Stimulated activated CD4-positive, alpha-beta T cell treated with anti-CD3 and anti-CD28 coated beads, Interleukin-2, amount 100 ng/mL, for 48 hours (primary cell): ENCODE results near the gene PKNOX2.

Experiments used
- DNase-seq, 2 donors: peaks; one replicate each; pipeline ENCODE4 v3.0.0-alpha.2; 2020

The PKNOX2 gene

DNA sequence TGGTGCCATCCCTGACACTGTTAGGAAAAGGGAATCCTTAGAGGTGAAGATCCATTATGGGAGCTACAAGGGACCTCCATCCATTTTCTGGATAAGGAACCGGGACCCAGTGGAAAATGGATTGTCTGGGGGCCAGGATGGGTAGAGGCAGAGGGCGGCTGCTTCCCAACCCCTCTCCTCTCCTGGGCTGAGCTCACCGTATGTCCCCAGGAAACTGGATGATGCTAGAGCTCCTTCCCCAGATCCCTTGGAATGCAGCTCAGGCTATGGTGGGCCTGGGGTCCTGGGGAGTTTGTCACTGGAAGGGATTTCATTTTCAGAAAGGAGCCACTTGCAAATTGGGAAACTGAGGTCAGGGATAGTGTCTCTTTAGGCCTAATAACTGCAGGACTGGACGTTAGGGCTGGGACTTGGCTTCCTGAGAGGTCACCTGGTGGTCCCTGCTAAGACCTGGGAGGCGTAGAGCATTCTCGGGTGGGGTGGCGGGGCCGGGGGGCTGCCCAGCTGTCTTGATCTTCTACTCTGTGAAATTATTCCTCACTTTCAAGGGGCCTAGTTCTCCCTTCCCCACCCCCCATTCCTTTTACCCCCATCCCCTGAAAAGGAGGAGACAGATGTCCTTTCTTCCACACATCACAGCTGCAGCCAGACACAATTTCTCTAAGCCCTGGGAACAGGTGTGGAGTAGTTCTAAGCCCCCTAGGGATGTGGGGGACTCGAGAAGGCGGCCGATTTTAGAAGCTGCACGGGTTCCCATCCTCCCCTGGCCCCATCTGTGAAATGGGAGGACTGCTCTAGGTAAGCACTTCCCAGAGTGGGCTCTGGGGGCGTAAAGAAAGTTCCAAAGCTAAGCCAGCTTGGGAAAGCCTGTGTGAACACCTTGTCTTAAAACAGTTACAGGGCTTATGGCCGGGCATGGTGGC, 99.8 kb downstream of the PKNOX2 start:
- DNase-seq, result no peak

DNA sequence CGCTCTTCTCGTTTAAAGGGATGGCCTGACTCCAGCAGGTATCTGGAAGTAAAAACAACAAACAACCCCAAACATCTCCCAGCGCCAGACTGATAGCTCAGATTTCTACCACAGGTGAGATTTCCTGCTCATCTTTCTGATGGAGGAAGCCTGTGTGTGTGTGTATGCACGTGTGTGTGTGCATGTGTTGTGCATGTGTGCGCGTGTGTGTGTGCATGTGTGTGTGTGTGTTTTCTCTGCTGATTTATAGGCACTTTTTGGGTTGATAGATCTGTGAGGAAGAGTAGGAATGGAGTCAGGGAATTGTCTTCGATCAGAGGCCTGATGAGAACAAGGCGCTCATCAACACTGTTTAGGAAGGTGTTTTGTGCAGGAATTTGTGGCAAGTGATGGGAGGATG, 103.0 kb downstream of the PKNOX2 start:
- DNase-seq, result no peak

DNA sequence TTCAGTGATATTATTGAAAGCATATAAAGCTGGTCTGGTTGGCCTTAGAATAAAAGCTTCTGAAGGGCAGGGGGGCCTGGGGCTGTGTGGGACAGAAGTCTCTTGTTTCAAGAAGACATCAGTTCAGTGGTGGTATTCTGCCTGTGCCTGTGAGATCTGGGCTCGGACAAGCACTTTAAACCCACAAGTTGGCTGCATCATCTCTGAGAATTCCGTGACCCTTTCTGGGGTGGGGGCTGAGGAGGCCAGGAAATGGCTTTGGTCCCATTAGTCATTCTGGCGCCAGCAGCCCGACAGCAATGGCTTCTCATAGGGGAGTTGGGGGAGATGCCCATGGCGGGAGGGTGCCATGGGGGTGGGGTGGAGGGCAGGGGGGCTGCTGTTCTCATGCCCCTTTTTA, 104.1 kb downstream of the PKNOX2 start:
- no peak for DNase-seq

DNA sequence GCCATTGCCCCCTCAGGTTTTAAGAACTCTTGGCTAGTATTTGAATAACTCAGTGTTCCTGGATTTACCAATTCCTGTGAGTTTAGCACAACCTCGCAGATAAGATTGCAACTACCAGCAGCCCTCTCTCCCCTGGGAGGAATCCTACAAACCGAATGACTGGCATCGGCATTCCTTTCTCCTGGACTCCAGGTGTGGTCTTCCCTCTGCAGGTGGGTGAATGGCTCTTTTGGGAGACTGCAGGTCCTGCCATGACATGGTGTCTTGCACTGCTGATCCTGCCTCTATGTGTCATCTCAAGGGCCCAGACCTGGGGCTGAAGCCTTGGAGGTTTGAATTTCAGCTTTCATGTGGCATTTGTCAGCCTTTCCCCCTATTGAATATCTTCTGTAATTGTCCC, 105.6 kb downstream of the PKNOX2 start:
- DNase-seq, result no peak

DNA sequence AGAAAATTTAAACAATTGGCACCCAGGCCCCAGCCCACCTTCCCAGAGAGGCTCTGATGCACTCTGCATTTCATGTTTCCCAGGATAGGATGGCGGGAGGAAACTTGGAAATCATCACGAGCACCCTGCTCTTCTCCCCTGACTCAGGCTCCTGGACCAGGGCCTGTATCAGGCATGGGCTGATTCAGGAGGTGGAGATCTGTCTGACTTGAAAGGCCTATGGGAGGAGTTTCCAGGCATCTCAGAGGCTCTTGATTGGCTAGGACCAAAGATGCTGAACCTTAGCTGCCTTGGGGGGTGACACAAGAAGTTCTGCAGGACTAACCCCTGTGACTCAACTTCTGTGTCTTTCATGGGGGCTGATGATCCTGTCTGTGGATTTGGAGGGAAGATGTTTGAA, 106.2 kb downstream of the PKNOX2 start:
- no peak for DNase-seq

DNA sequence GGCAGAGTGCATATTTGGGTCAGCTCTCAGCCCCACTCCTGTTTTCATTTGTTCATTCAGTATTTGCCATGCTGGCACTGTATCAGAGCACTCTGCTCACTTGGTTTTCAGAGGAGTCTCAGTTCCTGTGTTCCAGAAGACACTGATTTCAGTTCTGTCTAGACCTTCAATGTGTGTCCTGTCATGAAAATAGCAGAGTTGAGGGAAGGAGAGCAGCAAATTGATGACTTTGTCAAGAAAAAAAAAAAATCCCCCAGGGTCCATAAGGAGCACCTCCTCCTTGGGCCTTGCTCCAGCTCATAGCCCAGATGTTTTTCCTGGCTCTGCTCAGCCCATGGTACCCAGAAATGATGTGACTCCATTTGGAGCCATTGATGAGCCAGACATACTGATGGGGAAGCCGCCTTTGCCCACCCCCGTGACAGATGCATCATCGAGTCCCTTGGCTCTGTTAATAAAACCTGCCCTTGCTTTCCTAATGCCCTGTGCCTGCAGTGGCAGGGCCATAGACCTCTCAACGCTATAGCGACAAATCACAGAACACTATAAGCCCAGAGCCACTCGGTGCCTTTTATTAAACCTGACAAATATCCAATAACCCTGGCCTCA, 107.0 kb downstream of the PKNOX2 start:
- no peak for DNase-seq

DNA sequence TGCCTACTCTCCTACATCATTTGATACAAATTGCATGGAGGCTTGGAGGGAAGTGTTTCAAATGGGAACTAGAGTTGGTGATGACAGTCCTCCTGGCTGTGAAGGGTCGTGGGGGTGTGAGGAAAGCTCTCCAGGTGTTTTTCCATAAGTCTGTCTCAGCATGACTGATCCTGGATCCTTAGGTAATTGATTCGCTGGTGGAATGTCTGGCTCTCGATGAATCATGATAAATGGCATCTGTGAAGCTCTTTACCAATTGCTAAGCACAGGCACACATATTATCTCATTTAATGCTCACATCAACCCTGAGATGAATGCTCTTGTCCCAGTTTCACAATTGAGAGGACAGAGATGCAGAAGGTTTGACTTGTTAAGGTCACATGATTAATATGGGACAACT, 107.5 kb downstream of the PKNOX2 start:
- DNase-seq, result no peak

DNA sequence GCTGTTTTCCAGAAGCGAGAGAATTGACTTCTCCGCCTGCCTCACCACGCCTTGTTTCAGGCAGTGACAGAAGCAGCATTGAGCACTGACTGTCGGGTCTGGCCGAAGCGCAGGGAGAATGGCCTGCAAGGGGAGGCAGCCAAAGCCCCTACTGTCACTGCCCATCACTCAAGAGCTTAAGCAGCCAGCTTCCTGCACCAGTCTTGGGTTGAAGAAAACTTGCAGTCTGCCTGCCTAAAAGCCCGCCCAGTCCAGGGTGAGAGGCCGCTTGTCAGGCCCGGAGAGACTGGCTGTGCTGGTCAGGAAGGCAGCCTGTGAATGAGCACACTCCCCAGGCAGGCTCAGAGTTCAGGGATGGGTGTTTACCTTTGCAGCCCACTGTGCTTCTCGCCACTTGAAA, 108.3 kb downstream of the PKNOX2 start:
- DNase-seq, result no peak

DNA sequence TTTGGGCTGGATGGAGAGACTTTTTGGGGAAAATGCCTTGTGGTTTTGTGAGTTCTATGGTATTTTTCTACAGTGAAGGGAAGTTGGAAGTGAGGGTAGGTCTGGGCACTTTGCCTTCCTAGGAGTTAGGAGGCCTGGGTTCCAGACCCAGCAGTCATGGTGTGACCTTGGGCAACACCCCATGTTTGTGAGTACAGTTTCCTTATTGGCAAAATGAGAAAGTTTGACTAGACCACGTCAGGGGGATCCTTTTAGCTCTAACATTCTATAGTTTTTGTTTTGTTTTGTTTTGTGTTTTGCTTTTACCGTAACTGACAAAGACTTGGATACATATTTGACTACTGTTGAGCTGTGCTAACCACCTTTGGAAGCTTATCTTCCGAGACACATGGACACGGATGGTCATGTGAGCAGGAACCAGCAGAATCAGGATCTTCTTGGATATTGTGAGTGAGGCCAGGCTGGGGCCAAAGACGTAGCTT, 109.0 kb downstream of the PKNOX2 start:
- no peak for DNase-seq

DNA sequence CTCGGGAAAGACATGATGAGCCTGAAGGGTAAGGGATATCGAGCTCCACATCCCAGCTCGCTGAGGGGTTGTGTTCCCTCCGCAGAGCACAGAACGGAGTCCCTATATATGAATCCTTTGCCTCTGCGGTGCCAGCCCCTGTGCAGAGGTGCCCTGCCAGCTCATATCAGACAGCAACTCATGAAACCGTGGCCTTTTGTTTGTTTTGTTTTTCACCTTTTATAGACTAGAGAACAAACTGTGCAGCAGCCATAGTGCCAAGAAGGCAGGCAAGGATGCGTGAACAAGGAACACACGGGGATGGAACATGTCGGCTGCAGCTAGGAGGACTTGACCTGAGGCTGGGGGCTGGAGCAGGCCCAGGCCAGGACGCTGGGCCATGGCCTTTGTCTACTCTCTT, 109.8 kb downstream of the PKNOX2 start:
- DNase-seq, result no peak

DNA sequence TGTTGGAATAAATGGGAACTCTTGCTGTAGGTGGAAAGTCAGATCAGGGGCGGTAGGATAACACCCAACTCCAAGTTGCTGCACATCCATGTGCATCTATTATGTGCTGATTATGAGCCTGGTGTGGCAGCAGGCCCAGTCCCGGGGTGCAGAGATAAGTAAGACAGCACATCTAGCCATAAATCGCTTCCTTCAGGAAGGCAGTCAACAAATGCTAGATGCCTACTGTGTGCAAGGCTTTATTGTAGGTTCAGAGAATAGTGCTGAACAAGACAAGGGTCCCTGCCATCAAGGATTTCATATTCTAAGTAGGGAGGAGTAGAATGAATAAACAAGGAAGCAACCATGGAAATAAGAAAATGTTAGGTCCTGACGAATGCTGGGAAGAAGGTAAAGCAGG, 110.2 kb downstream of the PKNOX2 start:
- no peak for DNase-seq

DNA sequence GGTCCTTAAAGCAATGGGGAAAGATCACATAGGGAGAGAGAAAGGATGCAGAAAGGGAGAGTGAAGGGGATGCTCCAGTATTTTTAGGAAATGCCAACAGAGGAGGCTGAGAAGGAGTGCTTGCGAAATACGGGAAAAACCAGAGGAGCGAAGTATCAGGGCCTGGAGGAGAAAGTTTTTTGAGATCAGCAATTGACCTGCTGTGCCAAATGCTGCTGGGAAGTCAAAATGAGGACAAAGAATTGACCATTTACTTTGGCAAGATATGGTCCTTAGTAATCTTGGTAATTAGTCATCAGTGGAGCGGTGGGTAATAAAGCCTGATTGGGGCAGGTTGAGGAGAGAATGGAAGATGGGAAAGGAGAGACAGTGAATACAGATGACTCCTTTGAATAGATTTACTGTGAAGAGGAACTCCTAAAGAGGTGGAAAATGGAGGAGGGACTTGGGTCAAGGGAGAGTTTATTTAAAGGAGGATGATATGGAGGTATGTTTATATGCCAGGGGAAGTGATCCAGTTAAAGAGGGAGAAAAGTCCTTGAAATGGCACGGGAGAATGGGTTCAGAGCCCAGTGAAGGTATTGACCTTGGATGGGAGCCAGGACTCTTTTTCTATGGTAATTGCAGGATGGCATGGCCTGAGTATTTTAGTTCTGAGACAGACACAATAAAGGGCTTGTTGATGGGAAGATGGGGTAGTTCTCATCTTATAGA, 111.5 kb downstream of the PKNOX2 start:
- DNase-seq, result no peak

DNA sequence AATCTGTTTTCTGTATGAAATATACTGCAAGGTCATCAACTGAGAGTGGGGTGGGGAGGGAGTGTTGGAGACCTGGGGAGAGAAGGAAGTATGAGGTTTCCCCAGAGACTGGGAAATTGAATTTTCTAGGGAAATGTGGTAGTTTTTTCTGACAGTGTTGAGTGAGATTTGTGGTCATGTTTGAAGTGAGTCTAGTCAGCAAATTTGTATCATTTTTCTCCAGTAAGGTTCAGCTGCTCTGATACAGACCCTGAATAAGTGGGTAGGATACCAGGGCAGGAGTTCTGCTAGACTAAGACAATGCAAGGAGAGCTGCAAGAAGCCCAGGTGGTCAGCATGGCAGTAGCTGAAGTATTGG, 112.0 kb downstream of the PKNOX2 start:
- DNase-seq, result no peak

DNA sequence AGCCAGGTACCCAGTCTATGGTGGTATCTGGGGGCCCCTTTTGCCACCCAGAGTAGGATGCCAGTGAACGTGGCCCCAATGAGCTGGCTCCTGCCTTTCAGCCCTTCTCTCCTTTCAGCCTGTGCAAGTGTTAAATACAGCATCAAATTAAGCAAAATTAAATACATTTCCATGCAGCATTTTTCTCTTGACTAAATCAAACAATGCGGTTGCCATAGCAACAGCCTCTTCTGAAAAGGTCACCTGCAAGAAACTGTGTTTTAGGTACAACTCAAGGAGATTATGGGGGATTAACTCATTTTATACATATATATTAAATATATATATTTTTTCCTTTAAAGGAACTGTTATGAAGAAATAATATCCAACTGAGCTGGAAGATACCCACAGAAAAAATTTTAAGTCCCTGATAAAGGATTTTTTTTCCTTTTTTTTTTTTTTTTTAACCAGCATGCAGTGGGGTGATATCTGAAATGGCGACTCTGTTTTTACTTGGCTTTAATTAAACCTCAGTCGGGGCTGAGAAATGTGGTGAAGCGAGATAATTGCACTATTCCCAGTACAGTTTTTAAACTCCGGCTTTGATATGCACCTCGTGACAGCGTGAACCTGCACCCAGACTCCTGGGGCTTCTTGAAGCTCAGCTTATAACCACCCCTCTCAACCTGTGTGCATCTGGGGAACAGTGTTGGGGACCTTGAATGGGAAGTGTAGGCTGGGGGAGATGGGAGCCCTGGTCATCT, 115.3 kb downstream of the PKNOX2 start:
- no peak for DNase-seq

DNA sequence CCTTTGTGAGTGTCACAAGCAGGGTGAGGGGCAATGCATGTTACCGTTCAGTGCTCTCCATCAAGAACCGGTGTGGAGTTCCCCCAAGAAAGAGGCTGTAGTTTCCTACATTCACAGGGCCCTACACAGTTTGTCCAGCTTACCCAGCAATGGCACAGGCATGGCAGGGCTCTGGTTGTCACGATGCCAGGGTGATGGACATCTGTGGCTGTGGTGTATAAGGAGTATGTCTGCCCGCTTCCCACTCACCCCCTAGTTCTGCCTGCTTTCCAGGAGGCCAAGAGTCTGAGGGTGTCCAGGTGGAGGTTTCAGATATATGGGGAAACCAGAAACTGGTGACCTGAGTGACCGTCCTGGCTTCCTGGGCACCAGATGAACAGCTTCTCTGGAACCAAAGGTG, 116.1 kb downstream of the PKNOX2 start:
- no peak for DNase-seq

DNA sequence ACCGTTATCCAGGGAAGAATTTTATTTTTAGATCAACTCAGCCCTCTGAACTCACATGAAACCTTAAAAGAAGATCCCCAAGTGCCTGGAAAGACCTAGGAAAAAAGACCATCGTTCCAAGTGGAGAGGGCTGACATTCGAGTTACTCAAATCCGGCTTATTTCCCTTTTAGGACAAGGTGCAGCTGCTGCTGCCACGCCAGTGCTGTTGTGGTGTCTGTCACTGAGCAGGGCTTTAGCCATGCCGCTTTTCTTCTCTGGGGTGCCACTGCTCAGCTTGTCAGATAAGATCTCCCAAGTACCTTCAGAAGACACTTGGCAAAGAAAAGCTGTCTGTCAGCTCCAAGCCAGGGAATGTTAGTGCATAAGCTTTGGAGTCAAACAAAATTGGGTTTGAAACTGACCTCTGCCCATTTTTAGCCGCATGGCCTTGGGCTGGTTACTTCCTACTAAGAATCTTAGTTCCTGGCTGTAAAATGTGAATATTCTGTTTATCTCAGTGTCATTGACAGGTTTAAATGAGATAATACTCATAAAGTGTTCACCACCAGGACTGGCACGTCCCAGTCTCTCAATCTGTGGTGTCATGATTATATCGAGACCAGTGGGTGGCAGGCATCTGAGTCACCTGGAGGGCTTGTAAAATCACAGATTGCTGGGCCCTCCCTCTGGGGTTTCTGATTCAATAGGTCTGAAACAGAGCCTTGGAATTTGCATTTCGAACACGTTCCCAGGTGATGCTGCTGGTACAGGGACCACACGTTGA, 117.5 kb downstream of the PKNOX2 start:
- DNase-seq, result no peak

DNA sequence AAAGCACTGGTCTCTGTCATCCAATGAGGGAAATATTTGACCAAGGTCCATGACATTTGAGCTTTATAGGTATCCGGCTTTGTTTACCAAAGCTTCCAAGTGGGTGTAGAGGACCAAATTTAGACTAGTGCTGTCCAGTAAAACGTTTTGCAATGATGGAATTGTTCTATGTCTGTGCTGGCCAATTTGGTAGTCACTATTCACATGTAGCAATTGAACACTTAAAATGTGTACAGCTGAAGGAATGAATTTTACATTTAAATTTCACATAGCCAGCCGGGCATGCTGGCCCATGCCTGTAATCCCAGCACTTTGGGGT, 118.0 kb downstream of the PKNOX2 start:
- no peak for DNase-seq

DNA sequence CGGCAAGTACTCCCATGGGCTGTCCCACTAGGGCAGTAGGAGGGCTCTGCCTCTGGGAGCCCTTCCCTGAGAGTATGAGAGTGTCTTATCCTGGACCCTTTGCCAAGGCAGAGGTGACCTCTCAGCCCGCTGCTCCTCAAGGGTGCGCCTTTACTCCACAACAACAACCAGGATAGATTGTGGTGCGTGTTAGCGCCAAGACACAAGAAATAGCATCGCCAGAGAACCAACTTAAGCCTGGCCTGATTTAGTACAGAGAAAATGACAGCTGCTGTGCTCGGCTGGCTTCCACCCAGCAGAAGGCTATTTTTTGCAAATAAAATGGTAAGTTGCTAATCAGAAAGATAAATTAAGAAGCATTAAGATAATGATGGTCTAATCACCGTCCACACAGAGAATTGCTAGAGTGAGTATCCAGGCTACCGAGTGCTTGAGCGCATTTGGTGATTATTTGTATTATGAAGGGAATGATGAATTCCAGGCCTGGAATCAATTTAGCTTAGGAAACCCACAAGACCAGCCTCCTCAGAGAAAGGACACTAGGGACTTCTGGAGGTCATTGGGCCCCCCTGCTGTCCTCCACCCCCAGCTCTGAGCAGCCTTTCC, 119.8 kb downstream of the PKNOX2 start:
- no peak for DNase-seq

DNA sequence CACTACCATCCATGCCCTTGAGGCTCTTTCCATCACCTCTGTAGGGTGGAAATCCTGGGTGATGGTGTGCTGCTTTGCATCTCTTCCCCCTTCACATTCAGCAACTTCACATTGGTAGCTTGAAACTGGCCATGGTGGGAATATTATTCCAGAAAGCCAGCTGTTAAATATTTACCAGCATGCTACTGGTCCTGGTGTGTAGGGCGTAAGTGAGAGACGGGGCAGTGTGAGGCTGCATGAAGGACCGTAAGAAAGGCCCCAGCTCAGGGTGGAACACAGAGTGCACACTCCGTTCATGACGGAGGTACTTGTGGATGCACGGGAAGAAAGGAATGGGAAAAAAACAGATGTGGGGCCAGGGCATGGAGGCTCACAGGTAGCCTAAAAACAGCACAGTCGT, 121.3 kb downstream of the PKNOX2 start:
- DNase-seq, result no peak

DNA sequence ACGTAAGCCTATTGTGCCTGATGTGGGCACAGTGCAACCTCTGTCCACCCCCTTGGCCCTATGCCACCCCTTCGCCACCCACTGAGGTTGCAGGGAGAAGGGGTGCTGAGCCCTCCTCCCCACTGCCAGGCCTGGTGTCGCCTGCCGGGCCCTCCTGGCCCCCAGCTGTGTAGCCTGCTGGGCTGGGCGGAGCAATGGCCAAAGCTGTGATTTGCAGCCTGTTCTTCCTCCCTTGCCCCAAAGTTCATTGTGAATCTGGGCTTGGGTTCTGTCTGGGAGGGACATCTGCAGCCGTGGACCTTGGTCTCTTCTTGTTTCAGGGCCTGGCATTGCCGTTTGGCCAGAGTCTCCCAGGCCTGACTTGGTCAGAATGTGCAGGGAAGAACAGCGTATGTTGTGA, 121.9 kb downstream of the PKNOX2 start:
- DNase-seq, result no peak

DNA sequence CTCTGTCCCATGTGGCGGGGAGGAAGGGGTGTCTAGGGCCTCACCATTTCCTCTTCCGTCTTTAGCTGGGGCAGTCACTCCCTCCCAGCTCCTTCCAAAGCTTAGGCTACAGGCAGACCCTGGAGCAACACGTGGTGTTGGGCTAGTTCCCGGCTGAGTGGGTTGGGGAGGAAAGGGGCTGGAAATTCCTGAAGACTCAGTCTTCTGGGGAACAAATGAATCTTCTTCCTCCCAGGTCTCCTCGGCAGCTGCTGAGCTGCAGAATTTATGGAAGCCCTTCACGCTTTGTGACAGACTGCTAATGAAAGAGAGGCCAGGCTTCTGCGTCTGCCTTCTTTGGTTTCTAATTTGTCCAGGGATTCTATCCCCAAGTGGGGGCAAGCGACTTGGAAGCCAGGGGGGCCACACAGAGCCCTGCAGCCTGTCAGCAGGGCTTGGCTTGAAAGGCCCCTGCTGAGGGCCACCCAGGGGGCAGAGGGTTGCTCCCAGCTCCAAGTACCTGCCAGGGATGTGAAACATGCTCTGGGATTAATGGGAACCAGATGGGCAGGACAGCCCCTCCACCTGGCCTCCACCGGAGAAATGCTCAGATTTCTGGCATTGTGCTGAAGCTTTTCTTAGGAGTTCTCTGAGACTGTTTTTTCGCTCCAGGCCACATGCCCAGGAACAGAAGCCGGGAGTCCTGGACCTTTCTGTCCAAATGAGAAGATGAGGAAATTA, 123.1 kb downstream of the PKNOX2 start:
- no peak for DNase-seq
